ENCODE data around the gene CXCL12.

DNA sequence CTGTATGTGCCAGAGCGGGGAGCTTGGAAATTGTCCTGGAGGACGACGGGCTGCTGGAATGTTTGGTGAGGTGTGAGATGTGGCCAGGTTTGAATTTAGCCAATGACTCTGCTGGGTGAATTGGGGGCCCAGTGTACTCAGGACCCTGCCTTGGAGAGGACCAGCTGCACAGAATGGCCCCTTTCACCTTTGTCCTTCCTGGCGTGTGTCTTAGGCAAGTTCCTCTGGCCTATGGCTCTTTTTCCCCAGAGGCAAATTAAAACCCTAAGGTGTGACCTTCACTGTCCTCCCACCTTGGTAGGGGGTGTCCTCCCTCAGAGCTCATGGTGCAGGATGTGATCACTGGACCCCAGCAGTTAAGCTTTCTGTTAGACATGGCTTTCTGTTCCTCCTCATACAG is 47.8 kb downstream of the CXCL12 start:
- TF ChIP-seq, protein P1, sequence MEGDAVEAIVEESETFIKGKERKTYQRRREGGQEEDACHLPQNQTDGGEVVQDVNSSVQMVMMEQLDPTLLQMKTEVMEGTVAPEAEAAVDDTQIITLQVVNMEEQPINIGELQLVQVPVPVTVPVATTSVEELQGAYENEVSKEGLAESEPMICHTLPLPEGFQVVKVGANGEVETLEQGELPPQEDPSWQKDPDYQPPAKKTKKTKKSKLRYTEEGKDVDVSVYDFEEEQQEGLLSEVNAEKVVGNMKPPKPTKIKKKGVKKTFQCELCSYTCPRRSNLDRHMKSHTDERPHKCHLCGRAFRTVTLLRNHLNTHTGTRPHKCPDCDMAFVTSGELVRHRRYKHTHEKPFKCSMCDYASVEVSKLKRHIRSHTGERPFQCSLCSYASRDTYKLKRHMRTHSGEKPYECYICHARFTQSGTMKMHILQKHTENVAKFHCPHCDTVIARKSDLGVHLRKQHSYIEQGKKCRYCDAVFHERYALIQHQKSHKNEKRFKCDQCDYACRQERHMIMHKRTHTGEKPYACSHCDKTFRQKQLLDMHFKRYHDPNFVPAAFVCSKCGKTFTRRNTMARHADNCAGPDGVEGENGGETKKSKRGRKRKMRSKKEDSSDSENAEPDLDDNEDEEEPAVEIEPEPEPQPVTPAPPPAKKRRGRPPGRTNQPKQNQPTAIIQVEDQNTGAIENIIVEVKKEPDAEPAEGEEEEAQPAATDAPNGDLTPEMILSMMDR (conservative IDR thresholded peaks at IDR 0.05; ENCODE audit: low read depth, low read length): no peak
- TF ChIP-seq EZH2phosphoT487 (IDR thresholded peaks at IDR 0.05; ENCODE audit: borderline replicate concordance, low read length) (no peak), EZH2 (IDR thresholded peaks at IDR 0.05; ENCODE audit: low read length, unreplicated experiment) (no peak)
